Neural crest cell (in vitro differentiated cells): ENCODE data around the gene COL4A4. TPM values are rescaled to one million over a fixed set of nuclear protein-coding genes. Genes with fewer than 3 reads are reported as not detected.

Experiments
- DNase-seq: peaks from one replicate; pipeline ENCODE4 v3.0.0; 2021; ENCODE audit warnings: low read depth, mixed read lengths, low spot score
- H3K27ac Mint-ChIP-seq: one replicate; pipeline ENCODE4 v1.8.0; 2021; ENCODE audit warnings: mild to moderate bottlenecking, mixed read lengths; ENCODE audit not compliant: unreplicated experiment
- H3K27me3 Mint-ChIP-seq: 2 replicates; pipeline ENCODE4 v1.8.0; 2021; ENCODE audit warnings: low read depth, mild to moderate bottlenecking, mixed read lengths
- H3K36me3 Mint-ChIP-seq: 2 replicates; pipeline ENCODE4 v1.8.0; 2021; ENCODE audit warnings: low read depth, mild to moderate bottlenecking, mixed read lengths
- H3K4me1 Mint-ChIP-seq: 2 replicates; pipeline ENCODE4 v1.8.0; 2021; ENCODE audit warnings: mixed read lengths
- H3K4me3 Mint-ChIP-seq: one replicate; pipeline ENCODE4 v1.8.0; 2021; ENCODE audit warnings: mild to moderate bottlenecking, mixed read lengths
- H3K9me3 Mint-ChIP-seq: 2 replicates; pipeline ENCODE4 v1.8.0; 2021; ENCODE audit warnings: mixed read lengths
- total RNA-seq: library from RNA; stranded (reverse); gene quantifications from 2 replicates; pipeline ENCODE4 v1.2.1, GENCODE V29; 2021
- TF ChIP-seq, protein P1 (sequence below): fragments of 200-600 bp; sonication (generic); conservative IDR thresholded peaks from 2 replicates; pipeline ENCODE4 v1.5.0; 2021; ENCODE audit warnings: antibody characterized with exemption, mild to moderate bottlenecking

The COL4A4 gene
- total RNA-seq, 1 donor from 2014 or later: 0.19 TPM

DNA sequence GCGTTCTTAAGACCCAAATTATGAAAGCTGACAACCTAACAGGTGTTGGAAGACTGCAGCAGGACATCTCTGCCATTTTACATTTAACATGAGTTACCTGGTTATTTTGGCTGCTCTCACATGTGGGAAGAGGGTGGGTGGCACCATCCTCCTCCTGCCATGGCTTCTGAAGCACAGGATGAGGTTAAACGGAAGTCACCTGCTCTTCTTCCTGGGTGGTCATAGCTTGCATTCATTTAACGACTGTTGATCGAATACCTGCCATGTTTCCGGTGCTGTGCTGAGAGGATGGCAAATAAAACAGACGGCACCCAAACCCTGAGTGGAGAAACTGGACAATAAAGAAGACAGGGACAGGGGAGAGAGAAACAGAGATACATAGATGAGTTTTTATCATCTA is 210.2 kb downstream of the COL4A4 start:
- peaks cover 17% of the 10 kb centered on the region for H3K36me3 Mint-ChIP-seq
- no peak for DNase-seq
- H3K27me3 Mint-ChIP-seq: no peaks in the 10 kb centered on the region
- peaks cover 9% of the 10 kb centered on the region for H3K4me1 Mint-ChIP-seq
- peaks cover 5% of the 10 kb centered on the region for H3K9me3 Mint-ChIP-seq
- no peak overlapping the region for H3K27ac Mint-ChIP-seq
- H3K4me3 Mint-ChIP-seq: no peak overlapping the region
- TF ChIP-seq, protein P1, sequence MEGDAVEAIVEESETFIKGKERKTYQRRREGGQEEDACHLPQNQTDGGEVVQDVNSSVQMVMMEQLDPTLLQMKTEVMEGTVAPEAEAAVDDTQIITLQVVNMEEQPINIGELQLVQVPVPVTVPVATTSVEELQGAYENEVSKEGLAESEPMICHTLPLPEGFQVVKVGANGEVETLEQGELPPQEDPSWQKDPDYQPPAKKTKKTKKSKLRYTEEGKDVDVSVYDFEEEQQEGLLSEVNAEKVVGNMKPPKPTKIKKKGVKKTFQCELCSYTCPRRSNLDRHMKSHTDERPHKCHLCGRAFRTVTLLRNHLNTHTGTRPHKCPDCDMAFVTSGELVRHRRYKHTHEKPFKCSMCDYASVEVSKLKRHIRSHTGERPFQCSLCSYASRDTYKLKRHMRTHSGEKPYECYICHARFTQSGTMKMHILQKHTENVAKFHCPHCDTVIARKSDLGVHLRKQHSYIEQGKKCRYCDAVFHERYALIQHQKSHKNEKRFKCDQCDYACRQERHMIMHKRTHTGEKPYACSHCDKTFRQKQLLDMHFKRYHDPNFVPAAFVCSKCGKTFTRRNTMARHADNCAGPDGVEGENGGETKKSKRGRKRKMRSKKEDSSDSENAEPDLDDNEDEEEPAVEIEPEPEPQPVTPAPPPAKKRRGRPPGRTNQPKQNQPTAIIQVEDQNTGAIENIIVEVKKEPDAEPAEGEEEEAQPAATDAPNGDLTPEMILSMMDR: no peak

GRCh38 chr2:226953206-226953605 is 210.8 kb downstream of the COL4A4 start:
- no peak overlapping the region for H3K27ac Mint-ChIP-seq
- peaks cover 9% of the 10 kb centered on the region for H3K4me1 Mint-ChIP-seq
- H3K9me3 Mint-ChIP-seq: peaks cover 2% of the 10 kb centered on the region
- no peaks in the 10 kb centered on the region for H3K27me3 Mint-ChIP-seq
- TF ChIP-seq, protein P1: no peak
- H3K4me3 Mint-ChIP-seq: no peak overlapping the region
- H3K36me3 Mint-ChIP-seq: peaks cover 13% of the 10 kb centered on the region
- DNase-seq: no peak

Other genes with a start within 250 kb of the COL4A4 start
- gene COL4A3, start 419 bp upstream of the COL4A4 start, total RNA-seq: not detected in 2 replicates
- gene MFF, start 161.0 kb upstream of the COL4A4 start, total RNA-seq: 84.1 and 94.2 TPM in 2 replicates
- gene TM4SF20, start 215.1 kb upstream of the COL4A4 start, total RNA-seq: not detected in 2 replicates
- gene SCYGR1, start 223.7 kb upstream of the COL4A4 start, total RNA-seq: not detected in 2 replicates